ENCODE measurements around the gene ZNF613. TPM values are rescaled to one million over a fixed set of nuclear protein-coding genes. Genes with fewer than 3 reads are reported as not detected.
A peak's percentile ranks its signal among the peaks of the same experiment; 100 is the strongest.

Gene ZNF613
- total RNA-seq = 6.4 to 7.2 TPM (median 6.5 TPM) in 3 replicates
- long read RNA-seq, partial matches to known transcripts = 0 of 2 reads
- long read RNA-seq, other reads (novel, unspliced or antisense) = 0 of 2 reads

DNA sequence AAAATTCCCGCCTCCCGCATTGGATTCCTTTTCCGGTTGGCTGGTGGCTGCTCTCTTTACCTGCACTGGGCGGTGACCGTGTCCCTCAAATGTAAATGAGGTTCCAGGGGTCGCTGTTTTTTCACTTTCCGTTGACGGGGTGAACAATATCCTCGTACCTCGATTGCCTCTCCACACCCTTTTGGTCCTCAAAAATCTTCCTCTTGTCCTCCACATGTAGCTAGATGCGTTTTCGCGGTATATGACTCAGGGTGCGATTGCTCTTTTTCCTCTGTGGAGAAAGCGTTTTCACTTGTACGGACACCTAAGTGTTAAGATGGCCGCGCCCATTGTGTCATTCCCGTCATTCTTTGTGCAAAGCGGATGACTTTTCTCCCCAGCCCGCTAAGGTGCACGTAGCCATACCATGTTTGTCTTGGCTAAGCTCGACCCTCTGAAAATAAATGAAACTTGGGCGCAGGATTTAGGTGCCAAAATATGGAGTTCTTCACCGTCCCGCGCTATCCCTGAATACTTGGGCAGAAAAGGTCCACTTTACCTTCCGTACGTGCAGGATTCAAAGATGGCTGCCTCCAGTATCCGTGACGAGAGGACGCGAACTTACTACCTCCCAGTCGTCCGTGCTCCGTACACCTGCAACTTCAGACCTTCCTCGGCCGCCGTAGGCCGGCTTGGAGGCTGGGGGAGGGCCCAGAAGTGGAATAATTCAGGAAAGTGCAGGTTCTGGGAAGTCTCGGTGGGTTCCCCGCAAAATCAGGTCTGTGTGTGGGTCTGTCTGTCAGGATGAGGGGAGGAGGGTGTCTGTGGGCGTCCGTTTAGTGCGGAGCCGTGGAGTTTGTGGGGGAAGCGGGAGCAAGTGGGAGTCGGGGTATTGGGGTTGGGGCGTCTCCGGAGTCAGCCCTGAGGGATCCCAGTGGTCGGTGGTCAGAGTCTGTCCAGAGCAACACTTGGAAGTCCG is at the start of gene ZNF613:
Gene ZNF613, plus strand, starts transcription at position 689 of the 958 bp plus-strand sequence. CDS start 8,749 bp downstream, outside the sequence.
- peak within 1 kb of the TSS; percentile 100 for H3K4me3 Mint-ChIP-seq (ENCODE audit: unreplicated experiment)
- no peaks in the 10 kb centered on the region for H3K27me3 Mint-ChIP-seq (ENCODE audit: low read depth)
- H3K36me3 Mint-ChIP-seq (ENCODE audit: low read depth) = peaks cover 26% of the 10 kb centered on the region
- peaks cover 25% of the 10 kb centered on the region for H3K4me1 Mint-ChIP-seq (ENCODE audit: low read depth)
- H3K27ac Mint-ChIP-seq (ENCODE audit: unreplicated experiment) = peak within 1 kb of the TSS; percentile 98
- peaks cover 39% of the 10 kb centered on the region for H3K9me3 Mint-ChIP-seq (ENCODE audit: low read depth)
- DNase-seq (ENCODE audit: low spot score) = no peak
- TF ChIP-seq, protein P1, sequence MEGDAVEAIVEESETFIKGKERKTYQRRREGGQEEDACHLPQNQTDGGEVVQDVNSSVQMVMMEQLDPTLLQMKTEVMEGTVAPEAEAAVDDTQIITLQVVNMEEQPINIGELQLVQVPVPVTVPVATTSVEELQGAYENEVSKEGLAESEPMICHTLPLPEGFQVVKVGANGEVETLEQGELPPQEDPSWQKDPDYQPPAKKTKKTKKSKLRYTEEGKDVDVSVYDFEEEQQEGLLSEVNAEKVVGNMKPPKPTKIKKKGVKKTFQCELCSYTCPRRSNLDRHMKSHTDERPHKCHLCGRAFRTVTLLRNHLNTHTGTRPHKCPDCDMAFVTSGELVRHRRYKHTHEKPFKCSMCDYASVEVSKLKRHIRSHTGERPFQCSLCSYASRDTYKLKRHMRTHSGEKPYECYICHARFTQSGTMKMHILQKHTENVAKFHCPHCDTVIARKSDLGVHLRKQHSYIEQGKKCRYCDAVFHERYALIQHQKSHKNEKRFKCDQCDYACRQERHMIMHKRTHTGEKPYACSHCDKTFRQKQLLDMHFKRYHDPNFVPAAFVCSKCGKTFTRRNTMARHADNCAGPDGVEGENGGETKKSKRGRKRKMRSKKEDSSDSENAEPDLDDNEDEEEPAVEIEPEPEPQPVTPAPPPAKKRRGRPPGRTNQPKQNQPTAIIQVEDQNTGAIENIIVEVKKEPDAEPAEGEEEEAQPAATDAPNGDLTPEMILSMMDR (IDR thresholded peaks at IDR 0.05) = peak; percentile 72

DNA sequence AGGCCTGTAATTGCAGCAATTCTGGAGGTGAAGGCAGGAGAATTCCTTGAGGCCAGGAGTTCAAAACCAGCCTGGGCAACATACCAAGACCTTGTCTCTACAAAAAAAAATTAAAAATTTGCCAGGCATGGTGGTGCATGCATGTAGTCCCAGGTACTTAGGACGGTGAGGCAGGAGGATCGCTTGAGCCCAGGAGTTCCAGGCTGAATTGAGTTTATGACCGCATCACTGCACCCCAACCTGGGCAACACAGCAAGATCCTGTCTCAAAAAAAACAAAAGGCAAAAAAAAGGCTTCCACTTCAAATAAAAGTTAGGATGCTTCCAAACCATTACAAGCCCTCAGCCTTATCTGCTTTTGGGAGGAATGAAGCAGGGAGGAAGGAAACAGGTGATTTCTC is 44.8 kb upstream of the ZNF613 start:
- Mint-ChIP-seq H3K36me3 (ENCODE audit: low read depth) (peaks cover 33% of the 10 kb centered on the region), H3K27me3 (ENCODE audit: low read depth) (no peaks in the 10 kb centered on the region), H3K4me1 (ENCODE audit: low read depth) (peaks cover 10% of the 10 kb centered on the region), H3K27ac (ENCODE audit: unreplicated experiment) (no peak overlapping the region), H3K9me3 (ENCODE audit: low read depth) (peaks cover 51% of the 10 kb centered on the region), H3K4me3 (ENCODE audit: unreplicated experiment) (no peak overlapping the region)
- TF ChIP-seq, protein P1 (IDR thresholded peaks at IDR 0.05) = no peak
- DNase-seq (ENCODE audit: low spot score) = no peak

DNA sequence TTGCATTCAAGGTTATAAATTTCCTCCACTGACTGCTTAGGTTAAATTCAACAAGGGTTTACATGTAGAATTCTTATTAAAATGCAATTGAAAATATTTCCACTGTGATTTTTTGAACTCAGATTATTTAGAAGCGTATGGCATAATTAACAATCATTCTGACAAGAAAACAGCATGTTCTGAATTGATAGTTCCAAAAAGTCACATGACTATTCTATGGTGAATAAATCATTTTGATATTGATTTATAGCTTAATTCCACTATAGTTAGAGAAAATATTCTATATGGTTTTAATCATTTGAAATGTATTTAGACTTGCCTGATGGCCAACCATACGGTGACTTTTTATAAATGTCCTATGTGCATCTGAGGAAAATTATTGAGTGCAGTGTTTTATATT is 42.6 kb upstream of the ZNF613 start:
- no peak overlapping the region for H3K27ac Mint-ChIP-seq (ENCODE audit: unreplicated experiment)
- TF ChIP-seq, protein P1 (IDR thresholded peaks at IDR 0.05) = no peak
- H3K4me1 Mint-ChIP-seq (ENCODE audit: low read depth) = peaks cover 19% of the 10 kb centered on the region
- no peak overlapping the region for H3K4me3 Mint-ChIP-seq (ENCODE audit: unreplicated experiment)
- no peaks in the 10 kb centered on the region for H3K27me3 Mint-ChIP-seq (ENCODE audit: low read depth)
- peaks cover 30% of the 10 kb centered on the region for H3K36me3 Mint-ChIP-seq (ENCODE audit: low read depth)
- no peak for DNase-seq (ENCODE audit: low spot score)
- H3K9me3 Mint-ChIP-seq (ENCODE audit: low read depth) = peaks cover 53% of the 10 kb centered on the region

DNA sequence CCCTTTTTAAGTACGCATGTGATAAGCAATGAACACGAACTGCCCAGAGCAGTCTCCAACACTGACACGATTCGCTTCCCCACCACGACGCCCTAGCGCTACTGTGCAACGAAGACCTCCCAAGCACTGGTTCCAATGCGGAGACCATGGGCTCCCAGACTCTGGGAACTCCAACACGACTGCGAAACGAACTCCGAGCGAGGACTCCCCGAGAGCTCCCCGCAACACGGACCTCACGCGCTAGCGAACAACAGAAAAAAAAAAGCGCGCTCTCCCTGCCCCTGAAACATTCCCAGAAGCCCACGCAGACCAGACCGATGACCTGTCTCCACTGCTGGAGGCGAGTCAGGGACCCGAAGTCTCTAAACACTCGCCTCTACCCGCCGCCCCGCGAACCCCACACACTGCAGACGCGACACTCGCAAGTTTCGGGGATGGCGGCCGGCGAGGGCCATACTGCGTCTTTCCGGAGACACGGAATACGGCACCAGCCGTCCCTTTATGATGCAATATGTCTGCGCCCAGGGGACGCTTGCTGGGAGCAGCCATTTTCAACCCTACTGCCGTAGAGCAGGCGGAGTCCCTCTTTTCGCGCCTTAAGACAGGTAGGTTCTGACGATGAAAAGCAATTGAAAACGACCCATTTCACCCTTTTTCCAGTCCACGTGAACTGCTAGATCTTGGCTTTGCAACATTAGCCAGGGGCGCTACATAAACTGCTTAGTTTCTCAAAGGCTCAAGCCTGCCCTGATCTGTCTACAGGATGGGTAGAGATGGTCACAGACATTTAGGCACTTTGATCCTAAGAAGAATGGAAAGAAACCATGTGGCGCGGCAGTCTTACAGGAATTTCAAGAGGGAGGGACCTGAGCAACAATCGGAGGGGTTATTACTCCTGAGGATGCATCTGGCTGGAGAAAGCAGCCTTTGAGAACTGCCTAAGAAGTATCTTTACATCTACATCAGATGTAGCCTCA is 39.5 kb upstream of the ZNF613 start, which contains the start of gene ZNF577:
Gene ZNF577, minus strand, starts transcription at position 430 of the 977 bp plus-strand sequence. CDS start 7,569 bp downstream, outside the sequence.
- TF ChIP-seq, protein P1 (IDR thresholded peaks at IDR 0.05) = no peak
- Mint-ChIP-seq H3K27ac (ENCODE audit: unreplicated experiment) (peak within 1 kb of the TSS; percentile 96), H3K9me3 (ENCODE audit: low read depth) (peaks cover 57% of the 10 kb centered on the region), H3K36me3 (ENCODE audit: low read depth) (peaks cover 38% of the 10 kb centered on the region), H3K27me3 (ENCODE audit: low read depth) (no peaks in the 10 kb centered on the region), H3K4me3 (ENCODE audit: unreplicated experiment) (peak within 1 kb of the TSS; percentile 97), H3K4me1 (ENCODE audit: low read depth) (peaks cover 19% of the 10 kb centered on the region)
- peak; percentile 97 for DNase-seq (ENCODE audit: low spot score)
